ENCODE measurements around the gene SLC16A10.

- TF ChIP-seq POLR2AphosphoS5 (IDR thresholded peaks at IDR 0.05; ENCODE audit: borderline replicate concordance, low read depth, low read length) (no peak), EZH2 (IDR thresholded peaks at IDR 0.05) (no peak), FOXP2 (optimal IDR thresholded peaks at IDR 0.05; ENCODE audit: control extremely low read depth, extremely low read length, insufficient read depth) (no peak)
These were observed 17.8 kb upstream of the SLC16A10 start for GRCh38 chr6:111069382-111070104.
